IPS DF 6.9 (cell line): Measurements from ENCODE around the gene DNAH5.

ENCODE experiments used
- DNase-seq: peaks from one replicate; pipeline ENCODE4 v3.0.0-alpha.2; 2013; ENCODE audit warnings: low read depth, low spot score
- H3K27ac ChIP-seq: one replicate; pipeline ENCODE4 v1.5.1; 2013; ENCODE audit warnings: low read length, control low read depth
- H3K27me3 ChIP-seq: 2 replicates; pipeline ENCODE4 v1.6.1; 2013; ENCODE audit warnings: mild to moderate bottlenecking, low read length; ENCODE audit not compliant: control insufficient read depth, insufficient read depth
- H3K36me3 ChIP-seq: 2 replicates; pipeline ENCODE4 v1.6.1; 2013; ENCODE audit warnings: low read length; ENCODE audit not compliant: control insufficient read depth, insufficient read depth
- H3K4me1 ChIP-seq: 2 replicates; pipeline ENCODE4 v1.6.1; 2013; ENCODE audit warnings: low read length; ENCODE audit not compliant: control insufficient read depth, insufficient read depth
- H3K4me3 ChIP-seq: 2 replicates; pipeline ENCODE4 v1.5.1; 2013; ENCODE audit warnings: mild to moderate bottlenecking, low read length
- H3K9me3 ChIP-seq: 2 replicates; pipeline ENCODE4 v1.6.1; 2013; ENCODE audit warnings: low read length, inconsistent platforms; ENCODE audit not compliant: control insufficient read depth, insufficient read depth
- WGBS: extraction: QIAGEN DNeasy Blood & Tissue Kit; methylation state at CpG from one replicate; pipeline ENCODE4 v1.1.7; 2013; ENCODE audit warnings: mixed read lengths, missing lambda C conversion rate; ENCODE audit not compliant: insufficient read length, insufficient coverage; 5-methylcytosine and 5-hydroxymethylcytosine counted together

DNAH5 gene

DNA sequence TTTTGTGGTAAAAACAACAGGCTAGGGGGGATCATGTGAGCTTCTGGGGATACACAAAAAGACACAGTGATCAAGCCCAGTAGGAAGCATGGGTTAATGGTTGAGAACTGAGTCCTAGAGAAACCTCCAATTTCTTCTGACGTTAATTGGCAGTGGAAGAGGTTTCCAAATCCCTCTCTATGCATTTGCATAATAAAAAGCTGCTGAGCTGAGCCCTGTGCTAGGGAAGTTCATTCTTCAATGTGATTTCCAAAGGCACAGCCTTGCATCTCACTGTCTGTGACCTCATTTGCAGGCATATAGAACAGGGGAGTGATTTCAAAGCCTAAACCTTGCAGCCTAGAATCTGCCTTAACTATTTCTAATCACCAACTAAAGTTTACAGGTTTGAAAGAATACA, 812 bp downstream of the DNAH5 start:
- peaks cover 1% of the 10 kb centered on the region; the same call in 1 of the 2 replicates for H3K4me1 ChIP-seq
- DNase-seq = no peak
- H3K4me3 ChIP-seq = no peak overlapping the region
- H3K27me3 ChIP-seq = no peaks in the 10 kb centered on the region
- H3K36me3 ChIP-seq = no peaks in the 10 kb centered on the region
- H3K27ac ChIP-seq = no peak overlapping the region
- no peaks in the 10 kb centered on the region for H3K9me3 ChIP-seq
- WGBS = no CpG with 5 or more reads among the region's 1 CpG

DNA sequence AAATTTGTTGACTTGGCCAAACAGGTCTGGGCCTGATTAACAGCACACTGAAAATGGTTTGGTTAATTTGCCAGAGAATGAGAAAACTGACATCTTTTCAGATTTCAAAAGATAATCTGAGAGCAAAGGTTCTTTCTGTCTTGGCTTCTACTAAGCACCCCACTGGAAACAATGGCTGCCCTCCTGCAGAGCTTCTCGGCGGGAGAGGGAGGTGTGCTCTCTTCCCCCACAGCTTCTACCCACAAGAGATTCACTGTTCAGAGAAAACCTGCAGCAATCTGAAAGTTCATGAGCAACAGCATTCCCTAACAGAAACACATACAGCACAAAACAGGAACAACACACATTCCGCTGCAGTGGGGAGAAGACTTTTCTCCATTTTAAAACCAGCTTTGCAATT, 3.0 kb downstream of the DNAH5 start:
- no peaks in the 10 kb centered on the region for H3K9me3 ChIP-seq
- no peak for DNase-seq
- peaks cover 1% of the 10 kb centered on the region; the same call in 1 of the 2 replicates for H3K4me1 ChIP-seq
- no peak overlapping the region for H3K4me3 ChIP-seq
- H3K27ac ChIP-seq = no peak overlapping the region
- no peaks in the 10 kb centered on the region for H3K27me3 ChIP-seq
- H3K36me3 ChIP-seq = no peaks in the 10 kb centered on the region
- no CpG with 5 or more reads among the region's 3 CpGs for WGBS

DNA sequence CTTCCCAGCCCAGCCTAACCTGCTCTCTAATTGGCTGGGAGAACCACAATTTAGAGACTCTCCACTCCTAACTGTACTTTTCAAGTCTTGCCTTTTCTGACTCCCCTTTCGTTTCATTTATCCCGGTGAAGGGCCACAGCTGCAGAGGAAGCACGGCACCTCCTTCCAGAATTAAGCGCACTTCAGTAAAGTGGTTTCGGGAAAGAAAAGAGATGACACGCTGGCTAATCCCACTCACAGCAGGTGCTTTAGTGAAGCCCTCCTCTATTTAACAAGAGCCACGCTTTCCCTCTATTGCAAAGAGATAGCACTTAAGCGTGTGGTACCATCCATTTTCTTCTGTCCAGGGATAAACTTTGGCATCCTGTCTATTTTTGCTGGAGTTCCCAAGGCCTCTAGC, 4.8 kb downstream of the DNAH5 start:
- Histone ChIP-seq H3K4me1 (no peaks in the 10 kb centered on the region), H3K27ac (no peak overlapping the region), H3K27me3 (no peaks in the 10 kb centered on the region), H3K9me3 (no peaks in the 10 kb centered on the region), H3K36me3 (no peaks in the 10 kb centered on the region), H3K4me3 (no peak overlapping the region)
- WGBS = no CpG with 5 or more reads among the region's 8 CpGs
- DNase-seq = no peak

DNA sequence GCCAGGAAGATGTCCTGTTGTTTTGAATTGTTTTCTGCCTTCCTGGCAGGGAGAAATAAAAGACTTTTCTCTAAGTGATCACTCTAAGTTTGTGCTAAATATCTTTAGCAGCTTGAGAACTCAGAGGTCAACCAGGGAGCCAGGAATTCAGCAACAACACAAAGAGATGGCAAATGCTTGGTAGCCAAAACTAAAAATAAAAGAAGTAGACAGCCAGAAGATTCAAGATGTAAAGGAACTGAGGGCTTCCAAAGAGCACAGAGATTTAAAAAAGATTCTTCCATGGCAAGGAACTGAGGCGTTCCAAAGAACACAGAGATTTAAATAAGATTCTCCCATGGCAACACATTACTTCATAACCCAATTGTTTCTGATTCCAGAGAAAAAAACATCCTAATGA, 9.6 kb downstream of the DNAH5 start:
- DNase-seq = no peak
- H3K36me3 ChIP-seq = no peaks in the 10 kb centered on the region
- H3K9me3 ChIP-seq = no peaks in the 10 kb centered on the region; the same call in 1 of the 2 replicates
- no peak overlapping the region for H3K4me3 ChIP-seq
- H3K4me1 ChIP-seq = no peaks in the 10 kb centered on the region
- WGBS = no CpG with 5 or more reads among the region's 1 CpG
- H3K27me3 ChIP-seq = no peaks in the 10 kb centered on the region
- H3K27ac ChIP-seq = no peak overlapping the region

DNA sequence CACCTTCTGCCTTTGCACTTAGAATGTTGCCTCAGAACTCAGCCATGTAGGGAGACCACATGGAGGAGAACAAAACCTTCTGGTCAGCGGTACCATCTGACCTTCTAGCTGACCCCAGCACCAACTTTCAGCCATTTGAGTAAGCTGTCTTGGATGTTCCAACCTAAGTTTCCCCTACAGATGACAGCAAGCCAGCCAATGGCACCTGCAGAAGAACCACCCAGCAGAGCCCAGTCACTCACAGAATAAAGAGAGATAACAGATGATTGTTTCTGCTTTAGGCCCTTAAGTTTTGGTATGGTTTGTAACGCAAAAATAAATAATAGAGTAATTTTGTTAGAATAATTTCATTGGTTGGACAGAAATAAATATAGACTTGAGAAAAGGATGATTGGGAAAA, 10.4 kb downstream of the DNAH5 start:
- H3K36me3 ChIP-seq = no peaks in the 10 kb centered on the region
- no peaks in the 10 kb centered on the region; the same call in 1 of the 2 replicates for H3K9me3 ChIP-seq
- H3K4me1 ChIP-seq = no peaks in the 10 kb centered on the region
- no peak overlapping the region for H3K27ac ChIP-seq
- no peak overlapping the region for H3K4me3 ChIP-seq
- DNase-seq = no peak
- WGBS = 100% methylated on average over 1 of the region's 2 CpGs
- no peaks in the 10 kb centered on the region for H3K27me3 ChIP-seq

DNA sequence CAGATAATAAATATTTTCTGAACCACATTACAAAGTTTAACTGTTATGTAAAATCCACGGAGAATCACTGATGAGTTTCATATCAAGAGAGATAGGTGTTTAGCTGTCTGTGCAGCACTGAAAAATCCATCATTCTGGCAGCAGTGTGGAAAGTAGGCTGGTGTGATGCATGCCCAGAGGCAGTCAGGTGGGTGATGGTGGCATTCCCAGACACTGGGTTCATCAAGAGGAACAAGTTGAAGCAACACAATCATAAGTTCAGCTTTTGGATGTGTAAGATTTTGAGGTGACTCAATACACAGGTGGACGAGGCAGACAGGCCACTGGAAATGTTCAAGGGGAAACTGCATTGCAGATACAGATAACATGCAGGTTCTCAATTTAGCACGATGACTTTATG, 11.9 kb downstream of the DNAH5 start:
- no peaks in the 10 kb centered on the region for H3K4me1 ChIP-seq

DNA sequence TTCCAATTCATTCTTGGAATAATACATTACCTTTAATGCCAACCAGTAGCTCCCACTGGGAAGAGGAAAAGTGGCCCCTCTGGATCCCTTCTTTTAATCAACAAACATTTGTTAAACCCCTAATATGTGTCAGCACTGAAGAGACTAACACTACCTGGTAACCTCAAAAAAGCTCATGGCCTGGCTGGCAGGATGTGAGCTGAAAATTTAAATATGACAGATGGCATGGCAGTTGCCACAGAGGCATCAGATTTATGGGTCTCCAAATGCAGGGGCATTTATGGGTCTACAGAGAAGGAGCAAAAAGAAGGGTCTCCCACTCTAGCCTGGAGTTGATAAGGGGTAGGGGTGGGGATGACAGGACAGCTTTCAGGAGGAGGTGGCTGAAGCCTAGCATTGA, 12.5 kb downstream of the DNAH5 start:
- H3K27ac ChIP-seq = no peak overlapping the region
- DNase-seq = no peak
- H3K36me3 ChIP-seq = no peaks in the 10 kb centered on the region
- no peaks in the 10 kb centered on the region for H3K27me3 ChIP-seq
- no peak overlapping the region for H3K4me3 ChIP-seq
- no peaks in the 10 kb centered on the region; the same call in 1 of the 2 replicates for H3K9me3 ChIP-seq
- H3K4me1 ChIP-seq = no peaks in the 10 kb centered on the region

More for the DNA sequence above, 11.9 kb downstream of the DNAH5 start:
- Histone ChIP-seq H3K27me3 (no peaks in the 10 kb centered on the region), H3K9me3 (no peaks in the 10 kb centered on the region; the same call in 1 of the 2 replicates), H3K27ac (no peak overlapping the region), H3K4me3 (no peak overlapping the region), H3K36me3 (no peaks in the 10 kb centered on the region)
- no CpG with 5 or more reads among the region's 3 CpGs for WGBS
- no peak for DNase-seq

DNA sequence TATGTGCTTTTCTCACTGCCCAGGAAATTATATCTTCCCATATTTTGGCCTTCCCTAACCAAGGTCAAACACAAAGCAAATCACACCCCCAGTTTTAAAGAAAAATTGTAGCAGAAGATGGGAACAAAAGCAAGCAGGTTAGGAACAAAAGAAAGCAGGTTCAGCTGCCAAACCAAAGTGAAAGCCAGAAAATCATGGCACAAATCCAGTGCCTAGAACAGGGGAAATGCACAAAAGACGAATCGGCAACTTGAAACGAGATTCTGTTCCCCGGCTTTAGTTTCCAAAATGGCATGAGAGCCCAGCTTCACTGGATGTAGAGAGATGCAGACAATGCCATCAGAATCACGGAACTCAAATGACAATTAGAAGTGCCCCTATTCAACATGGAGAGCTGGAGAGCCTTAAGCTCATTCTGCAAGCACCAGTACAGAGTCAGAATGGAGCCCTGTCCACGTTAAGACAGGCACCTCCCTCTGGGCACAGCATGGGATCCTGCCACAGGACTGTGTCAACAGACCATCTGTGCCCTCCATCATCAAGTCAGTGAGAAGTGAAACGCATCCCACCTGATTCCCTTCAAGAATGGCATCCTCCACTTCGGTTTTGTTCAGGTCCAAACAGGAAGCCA, 13.8 kb downstream of the DNAH5 start:
- no peaks in the 10 kb centered on the region for H3K27me3 ChIP-seq
- H3K9me3 ChIP-seq = no peaks in the 10 kb centered on the region; the same call in 1 of the 2 replicates
- H3K4me1 ChIP-seq = no peaks in the 10 kb centered on the region
- no peak overlapping the region for H3K27ac ChIP-seq
- no CpG with 5 or more reads among the region's 8 CpGs for WGBS
- H3K4me3 ChIP-seq = no peak overlapping the region
- DNase-seq = no peak
- H3K36me3 ChIP-seq = no peaks in the 10 kb centered on the region

DNA sequence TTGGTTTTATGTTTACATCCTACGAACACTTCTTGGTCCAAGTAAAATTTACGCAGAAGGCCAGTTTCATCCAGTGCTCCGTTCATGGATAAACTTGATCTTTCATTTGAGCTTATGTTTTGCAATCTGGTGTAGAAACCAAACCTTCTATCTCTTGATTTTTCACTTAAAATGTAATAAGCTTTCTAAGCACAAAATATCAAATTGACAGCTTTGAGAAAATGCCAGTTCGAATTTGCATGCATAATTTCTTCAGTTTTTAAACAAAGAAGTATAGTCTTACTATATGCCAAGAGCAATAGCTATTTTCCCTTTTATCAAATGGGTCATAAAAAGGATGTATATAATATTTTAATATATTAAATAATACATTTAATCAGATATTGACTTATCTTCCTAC, 17.8 kb downstream of the DNAH5 start:
- Histone ChIP-seq H3K4me1 (no peaks in the 10 kb centered on the region), H3K9me3 (no peaks in the 10 kb centered on the region), H3K4me3 (no peak overlapping the region), H3K27me3 (no peaks in the 10 kb centered on the region), H3K36me3 (no peaks in the 10 kb centered on the region), H3K27ac (no peak overlapping the region)
- no CpG with 5 or more reads among the region's 4 CpGs for WGBS
- DNase-seq = no peak

DNA sequence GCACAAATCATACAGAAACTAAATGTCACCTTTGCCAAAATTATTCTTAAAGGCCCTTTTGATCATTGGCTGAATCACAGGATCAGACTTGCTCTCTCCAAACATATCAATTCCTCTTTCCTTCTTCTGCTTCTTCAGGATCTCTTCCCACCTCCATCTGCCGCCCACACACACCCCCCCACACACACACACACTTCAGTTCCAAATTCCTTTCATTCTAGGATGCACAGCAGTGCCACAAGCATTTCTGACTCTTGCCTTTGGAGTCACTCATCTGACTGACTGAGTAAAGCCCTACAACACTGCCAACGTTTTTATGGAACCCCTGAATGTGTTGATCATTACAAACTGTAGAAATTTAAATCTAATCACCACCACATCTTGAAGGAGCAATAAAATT, 22.9 kb downstream of the DNAH5 start:
- no peak overlapping the region for H3K27ac ChIP-seq
- no peaks in the 10 kb centered on the region for H3K4me1 ChIP-seq
- no peaks in the 10 kb centered on the region for H3K36me3 ChIP-seq
- H3K4me3 ChIP-seq = no peak overlapping the region
- no peaks in the 10 kb centered on the region for H3K27me3 ChIP-seq
- WGBS = 100% methylated on average over 1 of the region's 2 CpGs
- DNase-seq = no peak
- no peaks in the 10 kb centered on the region for H3K9me3 ChIP-seq

DNA sequence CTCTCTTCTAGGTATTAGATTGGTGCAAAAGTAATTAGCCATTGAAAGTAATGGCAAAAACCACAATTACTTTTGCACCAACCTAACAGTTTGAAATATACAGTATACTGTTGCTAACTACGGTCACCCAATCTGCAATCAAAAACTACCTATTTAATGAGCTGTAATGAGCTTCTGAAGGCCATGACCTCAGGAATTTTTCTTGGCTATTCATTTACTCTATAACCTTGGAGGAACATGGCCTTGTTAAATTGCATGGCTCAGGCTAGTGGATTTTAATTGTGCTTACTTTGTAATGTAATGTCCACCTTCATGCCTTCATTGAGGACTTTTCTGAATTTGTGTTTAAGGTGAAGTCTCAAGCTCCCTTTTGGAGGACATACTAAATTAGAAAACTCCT, 24.7 kb downstream of the DNAH5 start:
- no peaks in the 10 kb centered on the region for H3K36me3 ChIP-seq
- DNase-seq = no peak
- no peak overlapping the region for H3K4me3 ChIP-seq
- H3K27me3 ChIP-seq = no peaks in the 10 kb centered on the region
- no peak overlapping the region for H3K27ac ChIP-seq
- no peaks in the 10 kb centered on the region for H3K9me3 ChIP-seq
- no CpG with 5 or more reads among the region's 1 CpG for WGBS
- H3K4me1 ChIP-seq = no peaks in the 10 kb centered on the region
